Measurements from ENCODE around the gene CCDC87.
"Not testable (repeated sequence)": the region's sequence is repeated elsewhere in the genome, so short reads cannot be mapped to it uniquely, and the experiment has no call there.

DNA sequence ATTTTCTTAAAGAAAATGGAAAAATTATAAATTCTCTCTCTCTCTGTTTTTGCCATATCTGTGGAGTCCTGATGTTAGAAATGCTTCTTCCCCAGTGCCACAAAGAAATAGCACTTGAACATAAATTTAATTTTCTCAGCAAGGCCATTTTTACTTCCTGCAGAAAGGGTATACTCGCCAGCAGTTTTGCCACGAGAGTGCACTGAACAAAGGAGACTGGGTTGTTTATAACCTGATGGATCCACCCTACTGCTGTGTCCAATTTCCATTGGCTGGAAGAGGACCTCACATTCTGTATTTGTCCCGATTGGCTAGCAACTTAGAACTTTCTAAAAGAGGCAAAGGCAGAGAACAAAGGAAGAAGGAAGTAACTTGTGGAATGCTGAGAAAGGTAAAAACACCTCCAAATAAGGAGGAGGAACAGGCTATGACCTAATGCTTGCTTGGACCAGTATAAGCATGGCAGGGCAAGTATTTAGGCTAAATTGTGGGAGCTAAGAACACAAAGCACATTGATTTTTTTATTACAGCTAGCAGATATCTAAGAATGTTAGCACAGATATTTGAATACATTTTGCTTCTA is 10.2 kb downstream of the CCDC87 start:
- TF ChIP-seq, protein P1, sequence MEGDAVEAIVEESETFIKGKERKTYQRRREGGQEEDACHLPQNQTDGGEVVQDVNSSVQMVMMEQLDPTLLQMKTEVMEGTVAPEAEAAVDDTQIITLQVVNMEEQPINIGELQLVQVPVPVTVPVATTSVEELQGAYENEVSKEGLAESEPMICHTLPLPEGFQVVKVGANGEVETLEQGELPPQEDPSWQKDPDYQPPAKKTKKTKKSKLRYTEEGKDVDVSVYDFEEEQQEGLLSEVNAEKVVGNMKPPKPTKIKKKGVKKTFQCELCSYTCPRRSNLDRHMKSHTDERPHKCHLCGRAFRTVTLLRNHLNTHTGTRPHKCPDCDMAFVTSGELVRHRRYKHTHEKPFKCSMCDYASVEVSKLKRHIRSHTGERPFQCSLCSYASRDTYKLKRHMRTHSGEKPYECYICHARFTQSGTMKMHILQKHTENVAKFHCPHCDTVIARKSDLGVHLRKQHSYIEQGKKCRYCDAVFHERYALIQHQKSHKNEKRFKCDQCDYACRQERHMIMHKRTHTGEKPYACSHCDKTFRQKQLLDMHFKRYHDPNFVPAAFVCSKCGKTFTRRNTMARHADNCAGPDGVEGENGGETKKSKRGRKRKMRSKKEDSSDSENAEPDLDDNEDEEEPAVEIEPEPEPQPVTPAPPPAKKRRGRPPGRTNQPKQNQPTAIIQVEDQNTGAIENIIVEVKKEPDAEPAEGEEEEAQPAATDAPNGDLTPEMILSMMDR (conservative IDR thresholded peaks at IDR 0.05; ENCODE audit: low read depth in 2 of 2) = not testable (repeated sequence)
- not testable (repeated sequence) for TF ChIP-seq JUNB (IDR thresholded peaks at IDR 0.05; ENCODE audit: unreplicated experiment); CREB1 (CRISPR knock-in tag; IDR thresholded peaks at IDR 0.05; ENCODE audit: low read depth); EZH2phosphoT487 (IDR thresholded peaks at IDR 0.05; ENCODE audit: unreplicated experiment)
- TF ChIP-seq, protein P2, sequence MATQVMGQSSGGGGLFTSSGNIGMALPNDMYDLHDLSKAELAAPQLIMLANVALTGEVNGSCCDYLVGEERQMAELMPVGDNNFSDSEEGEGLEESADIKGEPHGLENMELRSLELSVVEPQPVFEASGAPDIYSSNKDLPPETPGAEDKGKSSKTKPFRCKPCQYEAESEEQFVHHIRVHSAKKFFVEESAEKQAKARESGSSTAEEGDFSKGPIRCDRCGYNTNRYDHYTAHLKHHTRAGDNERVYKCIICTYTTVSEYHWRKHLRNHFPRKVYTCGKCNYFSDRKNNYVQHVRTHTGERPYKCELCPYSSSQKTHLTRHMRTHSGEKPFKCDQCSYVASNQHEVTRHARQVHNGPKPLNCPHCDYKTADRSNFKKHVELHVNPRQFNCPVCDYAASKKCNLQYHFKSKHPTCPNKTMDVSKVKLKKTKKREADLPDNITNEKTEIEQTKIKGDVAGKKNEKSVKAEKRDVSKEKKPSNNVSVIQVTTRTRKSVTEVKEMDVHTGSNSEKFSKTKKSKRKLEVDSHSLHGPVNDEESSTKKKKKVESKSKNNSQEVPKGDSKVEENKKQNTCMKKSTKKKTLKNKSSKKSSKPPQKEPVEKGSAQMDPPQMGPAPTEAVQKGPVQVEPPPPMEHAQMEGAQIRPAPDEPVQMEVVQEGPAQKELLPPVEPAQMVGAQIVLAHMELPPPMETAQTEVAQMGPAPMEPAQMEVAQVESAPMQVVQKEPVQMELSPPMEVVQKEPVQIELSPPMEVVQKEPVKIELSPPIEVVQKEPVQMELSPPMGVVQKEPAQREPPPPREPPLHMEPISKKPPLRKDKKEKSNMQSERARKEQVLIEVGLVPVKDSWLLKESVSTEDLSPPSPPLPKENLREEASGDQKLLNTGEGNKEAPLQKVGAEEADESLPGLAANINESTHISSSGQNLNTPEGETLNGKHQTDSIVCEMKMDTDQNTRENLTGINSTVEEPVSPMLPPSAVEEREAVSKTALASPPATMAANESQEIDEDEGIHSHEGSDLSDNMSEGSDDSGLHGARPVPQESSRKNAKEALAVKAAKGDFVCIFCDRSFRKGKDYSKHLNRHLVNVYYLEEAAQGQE (IDR thresholded peaks at IDR 0.05; ENCODE audit: unreplicated experiment) = not testable (repeated sequence)
